HG03139 (cell line): ENCODE results near the gene PDE4B.
A peak's percentile ranks its signal among the peaks of the same experiment; 100 is the strongest.

Experiments used
- ATAC-seq: cut with Tn5 transposase; IDR thresholded peaks from one replicate; pipeline ENCODE4 v1.9.1; 2021; ENCODE audit not compliant: unreplicated experiment

PDE4B gene

GRCh38 chr1:65792669-65793358 lies at the start of gene PDE4B:
Gene PDE4B (plus strand): TSS chr1:65792895.
- ATAC-seq = no peak

DNA sequence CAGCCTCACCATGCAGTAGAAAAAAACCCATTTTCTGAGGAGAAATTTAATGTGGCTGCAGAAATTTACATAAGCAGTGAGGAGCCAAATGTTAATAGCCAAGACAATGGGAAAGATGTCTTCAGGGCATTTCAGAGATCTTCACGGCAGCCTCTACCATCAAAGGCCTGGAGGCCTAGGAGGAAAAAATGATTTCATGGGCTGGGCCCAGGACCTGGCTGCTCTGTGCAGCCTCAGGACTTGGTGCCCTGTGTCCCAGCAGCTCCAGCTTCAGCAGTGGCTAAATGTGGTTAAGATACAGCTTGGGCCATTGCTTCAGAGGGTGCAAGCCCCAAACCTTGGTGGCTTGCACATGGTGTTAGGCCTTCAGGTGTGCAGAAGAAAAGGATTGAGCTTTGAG lies 48.0 kb upstream of the PDE4B start:
- no peak for ATAC-seq

DNA sequence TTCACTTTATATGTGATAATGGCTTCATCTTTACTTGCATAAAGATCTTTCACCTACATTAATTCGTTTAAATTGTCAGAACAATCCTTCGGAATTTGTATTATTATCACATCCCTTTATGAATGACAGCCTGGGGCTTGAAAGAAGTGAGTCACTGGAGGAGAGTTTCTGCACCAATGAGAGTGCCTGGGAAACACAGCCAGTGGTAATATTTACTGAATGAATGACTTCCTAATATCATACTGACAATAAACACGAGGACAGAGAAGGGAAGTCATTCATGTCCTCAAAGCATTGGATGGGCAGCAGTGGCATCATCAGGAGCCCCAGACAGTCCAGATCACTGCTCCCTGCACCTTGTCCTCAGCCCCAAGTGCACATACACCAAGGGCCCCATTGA lies 40.7 kb upstream of the PDE4B start:
- no peak for ATAC-seq

- no peak for ATAC-seq
These were observed 36.1 kb upstream of the PDE4B start for GRCh38 chr1:65756616-65757015.

DNA sequence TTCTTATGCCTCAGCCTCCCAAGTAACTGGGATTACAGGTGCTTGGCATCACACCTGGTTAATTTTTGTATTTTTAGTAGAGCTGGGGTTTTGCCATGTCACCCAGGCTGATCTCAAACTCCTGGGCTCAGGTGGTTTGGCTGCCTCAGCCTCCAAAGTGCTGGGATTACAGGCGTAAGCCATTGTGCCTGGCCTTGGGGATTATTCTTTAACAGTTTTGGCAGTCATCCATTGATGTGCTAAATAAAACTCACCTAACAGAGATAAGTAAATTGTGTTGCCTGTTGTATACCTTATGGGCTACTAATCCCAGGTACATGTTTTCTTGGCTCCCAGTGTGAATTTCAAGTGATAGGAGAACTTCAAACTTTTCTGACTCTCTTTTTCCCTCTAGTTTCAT lies 35.2 kb upstream of the PDE4B start:
- no peak for ATAC-seq

DNA sequence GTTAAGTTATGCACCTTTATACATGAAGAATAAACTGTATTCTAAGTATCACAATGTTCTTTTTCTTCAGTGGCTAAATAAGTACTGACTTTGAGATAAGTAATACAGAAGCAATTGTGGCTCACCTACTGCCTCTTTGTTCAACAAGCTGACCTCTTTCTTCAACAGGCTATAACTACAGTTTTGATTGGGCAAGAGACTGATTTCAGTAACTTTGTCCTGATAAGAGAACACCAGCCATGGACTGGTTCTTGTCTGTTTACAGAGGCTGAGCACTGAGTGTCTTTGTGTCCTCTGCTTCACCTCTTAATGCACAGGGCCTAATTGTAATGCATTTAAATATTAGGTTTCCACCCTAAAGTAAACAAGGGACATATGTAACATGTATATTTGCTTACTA lies 34.6 kb upstream of the PDE4B start:
- ATAC-seq = no peak

DNA sequence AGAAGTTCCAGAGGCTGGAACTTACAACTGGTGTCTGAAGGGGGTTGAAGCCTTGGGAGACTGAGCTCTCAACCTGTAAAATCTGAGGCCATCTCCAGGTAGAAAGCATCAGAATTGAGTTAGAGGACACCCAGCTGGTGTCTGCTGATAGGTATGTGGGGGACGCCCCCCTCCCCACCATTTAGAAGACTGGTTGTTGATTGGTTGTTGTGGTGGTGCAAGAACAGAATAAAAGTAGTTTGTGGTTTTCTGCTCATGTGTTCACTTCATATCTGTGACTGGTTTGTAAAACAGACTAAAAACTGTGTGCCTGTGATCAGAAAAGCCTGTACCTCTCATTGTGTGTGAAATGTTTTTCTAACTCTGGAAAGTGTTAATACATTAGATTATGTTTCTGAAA lies 33.2 kb upstream of the PDE4B start:
- no peak for ATAC-seq

- ATAC-seq = no peak
These were observed 30.4 kb upstream of the PDE4B start for GRCh38 chr1:65762081-65762862.

GRCh38 chr1:65764052-65764451 lies 28.6 kb upstream of the PDE4B start:
- no peak for ATAC-seq

DNA sequence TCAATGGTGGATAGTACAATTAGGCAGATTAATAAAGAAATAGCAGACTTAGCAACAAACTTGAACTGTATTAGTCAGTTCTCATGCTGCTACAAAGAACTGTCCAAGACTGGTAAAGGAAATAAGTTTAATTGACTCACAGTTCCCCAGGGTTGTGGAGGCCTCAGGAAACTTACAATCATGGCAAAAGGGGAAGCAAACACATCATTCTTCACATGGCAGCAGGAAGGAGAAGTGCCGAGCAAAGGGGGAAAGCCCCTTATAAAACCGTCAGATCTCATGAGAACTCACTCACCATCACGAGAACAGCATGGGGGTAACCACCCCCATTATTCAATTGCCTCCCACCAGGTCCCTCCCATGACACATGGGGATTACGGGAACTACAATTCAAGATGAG lies 27.1 kb upstream of the PDE4B start:
- no peak for ATAC-seq

GRCh38 chr1:65769636-65770035 lies 23.1 kb upstream of the PDE4B start:
- no peak for ATAC-seq

DNA sequence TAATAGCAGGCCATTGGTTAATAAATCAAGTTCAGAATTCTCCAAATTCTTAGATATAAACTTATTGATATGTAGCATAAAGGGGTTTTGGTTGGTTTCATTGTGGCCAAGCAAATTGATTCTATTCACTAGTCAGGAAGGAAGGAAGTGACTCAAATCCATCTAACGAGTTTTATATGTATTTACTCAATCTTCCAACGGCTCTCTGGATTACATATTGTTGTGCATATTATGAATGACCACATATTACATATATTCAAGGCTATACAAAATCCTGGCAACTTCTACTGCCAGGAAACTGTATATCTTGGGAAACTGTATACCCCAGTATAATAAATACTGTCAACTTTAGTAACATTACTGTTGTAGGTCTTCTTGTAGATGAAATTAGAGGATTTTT lies 20.1 kb upstream of the PDE4B start:
- no peak for ATAC-seq

- ATAC-seq = no peak
These were observed 19.1 kb upstream of the PDE4B start for GRCh38 chr1:65773391-65774123.

DNA sequence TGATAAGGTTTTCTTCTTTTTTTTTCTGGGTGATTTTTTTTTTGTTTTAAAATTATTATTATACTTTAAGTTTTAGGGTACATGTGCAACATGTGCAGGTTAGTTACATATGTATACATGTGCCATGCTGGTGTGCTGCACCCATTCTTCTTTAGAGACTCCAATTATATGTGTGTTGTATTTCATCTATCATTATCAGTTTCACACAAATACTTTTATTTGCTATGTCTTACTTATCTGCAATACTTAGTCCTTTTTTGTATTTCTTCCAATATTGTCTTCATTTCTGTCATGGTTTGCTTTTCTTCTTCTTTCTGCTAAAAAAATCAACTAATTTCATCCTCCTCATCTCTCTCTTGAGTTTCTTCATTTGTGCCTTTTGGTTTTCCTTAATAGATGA lies 3.9 kb upstream of the PDE4B start:
- ATAC-seq = no peak

DNA sequence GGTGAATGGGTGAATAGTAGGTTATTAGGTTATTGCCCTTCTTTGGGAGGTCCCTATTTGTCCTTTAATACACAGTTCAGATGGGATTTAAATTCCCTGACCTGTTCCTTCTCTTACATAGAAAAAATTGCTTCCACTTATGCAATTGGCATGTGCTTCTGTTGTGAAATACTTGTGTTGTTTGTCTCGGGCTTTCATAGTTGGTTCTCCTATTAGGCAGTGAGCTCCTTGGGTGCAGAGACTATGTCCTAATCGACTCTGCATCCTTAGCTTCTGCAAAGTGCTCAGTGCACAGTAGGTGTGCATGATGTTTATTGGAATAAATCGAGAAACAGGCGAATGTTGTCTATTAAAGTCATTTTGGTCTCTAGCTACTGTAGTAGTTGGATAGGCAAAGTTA lies 1.3 kb upstream of the PDE4B start:
- ATAC-seq = no peak

- no peak for ATAC-seq
These were observed 660 bp upstream of the PDE4B start for GRCh38 chr1:65791801-65792668.

DNA sequence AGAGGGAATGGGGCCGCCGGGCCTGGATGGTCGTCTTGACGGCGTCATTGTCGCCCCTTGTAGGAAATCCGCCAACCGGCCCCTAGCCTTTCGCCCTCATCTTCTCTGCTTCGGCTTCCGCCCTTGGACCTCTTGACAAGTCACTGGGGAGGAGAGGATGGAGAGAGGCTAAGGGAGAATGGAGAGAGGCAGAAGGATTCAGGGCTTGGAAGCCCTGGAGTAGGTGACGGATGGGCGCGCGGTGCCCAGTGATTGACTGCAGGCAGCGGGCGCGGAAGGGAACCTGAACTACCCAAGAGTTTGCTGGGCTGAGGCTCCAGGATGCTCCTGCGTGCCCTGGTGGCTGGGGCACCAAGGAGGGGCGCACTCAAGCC lies 651 bp downstream of the PDE4B start:
- no peak for ATAC-seq

GRCh38 chr1:65795311-65795710 lies 2.6 kb downstream of the PDE4B start:
- no peak for ATAC-seq

- ATAC-seq = no peak
These were observed 6.9 kb downstream of the PDE4B start for GRCh38 chr1:65799601-65800000.

DNA sequence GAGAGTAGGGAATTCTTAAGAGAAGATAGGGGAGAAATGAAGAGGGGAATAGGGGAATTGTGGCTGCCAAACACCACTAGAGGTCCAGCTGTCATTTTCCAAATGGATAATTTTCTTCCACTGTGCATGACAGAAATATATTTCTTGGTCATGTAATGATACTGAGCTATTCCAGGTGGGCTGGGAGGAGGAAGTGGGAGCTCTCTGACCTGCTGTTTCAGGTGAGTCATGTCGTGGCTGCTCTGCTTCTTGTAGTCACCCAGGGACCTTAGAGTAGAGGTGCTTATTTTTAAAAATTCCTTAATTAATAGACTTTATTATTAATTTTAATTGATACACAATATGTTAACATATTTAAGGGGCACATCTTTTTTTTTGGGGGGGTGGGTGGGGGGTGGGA lies 11.9 kb downstream of the PDE4B start:
- no peak for ATAC-seq

DNA sequence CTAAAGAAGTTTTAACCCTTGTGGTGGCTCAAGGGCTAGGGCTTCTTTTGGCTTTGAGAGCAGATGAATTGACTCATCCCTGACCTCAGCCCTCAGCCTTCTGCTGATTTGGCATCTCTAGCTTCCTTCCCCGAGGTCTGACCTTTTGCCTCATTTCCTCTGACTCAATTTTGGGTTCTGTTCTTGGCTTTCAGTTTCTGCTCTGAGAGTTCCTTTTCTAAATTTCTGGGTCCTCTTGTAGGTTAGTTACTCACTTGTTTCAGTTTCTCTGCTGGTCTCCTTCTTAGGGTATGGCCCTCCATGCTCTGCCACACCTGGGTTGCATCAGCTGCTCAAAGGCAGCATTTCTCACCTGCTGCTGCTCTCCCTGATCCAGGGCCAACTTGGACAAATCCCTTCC lies 19.4 kb downstream of the PDE4B start:
- ATAC-seq = peak; percentile 99
